Panc1 (cell line): ENCODE data around the gene GAN.

Experiments used
- POLR2AphosphoS5 ChIP-seq: IDR thresholded peaks from 2 replicates; pipeline ENCODE4 v1.6.1; 2012; ENCODE audit warnings: mild to moderate bottlenecking, low read depth, low read length, moderate library complexity
- SIN3A ChIP-seq: IDR thresholded peaks from 2 replicates; pipeline ENCODE4 v1.6.1; 2012; ENCODE audit warnings: low read depth, mild to moderate bottlenecking, low read length, moderate library complexity, borderline replicate concordance; ENCODE audit not compliant: insufficient read depth
- TCF7L2 ChIP-seq: IDR thresholded peaks from 2 replicates; pipeline ENCODE4 v1.6.1; 2011; ENCODE audit warnings: mild to moderate bottlenecking, low read depth, low read length, inconsistent platforms
- TF ChIP-seq, protein P1 (sequence below): fragments of 450-650 bp; IDR thresholded peaks from 2 replicates; pipeline ENCODE4 v1.5.1; 2017; ENCODE audit warnings: mild to moderate bottlenecking
- TF ChIP-seq, protein P2 (sequence below), 2 experiments: IDR thresholded peaks; 2 replicates each; pipeline ENCODE4 v1.6.1; 2011 to 2012; ENCODE audit warnings: low read depth in 2 of 2, control low read depth in 1 of 2, low read length in 1 of 2, mild to moderate bottlenecking in 1 of 2, moderate library complexity in 1 of 2; ENCODE audit not compliant: insufficient read depth in 1 of 2

GRCh38 chr16:81401035-81401950, 86.5 kb downstream of the GAN start:
- TF ChIP-seq, protein P1, sequence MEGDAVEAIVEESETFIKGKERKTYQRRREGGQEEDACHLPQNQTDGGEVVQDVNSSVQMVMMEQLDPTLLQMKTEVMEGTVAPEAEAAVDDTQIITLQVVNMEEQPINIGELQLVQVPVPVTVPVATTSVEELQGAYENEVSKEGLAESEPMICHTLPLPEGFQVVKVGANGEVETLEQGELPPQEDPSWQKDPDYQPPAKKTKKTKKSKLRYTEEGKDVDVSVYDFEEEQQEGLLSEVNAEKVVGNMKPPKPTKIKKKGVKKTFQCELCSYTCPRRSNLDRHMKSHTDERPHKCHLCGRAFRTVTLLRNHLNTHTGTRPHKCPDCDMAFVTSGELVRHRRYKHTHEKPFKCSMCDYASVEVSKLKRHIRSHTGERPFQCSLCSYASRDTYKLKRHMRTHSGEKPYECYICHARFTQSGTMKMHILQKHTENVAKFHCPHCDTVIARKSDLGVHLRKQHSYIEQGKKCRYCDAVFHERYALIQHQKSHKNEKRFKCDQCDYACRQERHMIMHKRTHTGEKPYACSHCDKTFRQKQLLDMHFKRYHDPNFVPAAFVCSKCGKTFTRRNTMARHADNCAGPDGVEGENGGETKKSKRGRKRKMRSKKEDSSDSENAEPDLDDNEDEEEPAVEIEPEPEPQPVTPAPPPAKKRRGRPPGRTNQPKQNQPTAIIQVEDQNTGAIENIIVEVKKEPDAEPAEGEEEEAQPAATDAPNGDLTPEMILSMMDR = no peak
- TF ChIP-seq POLR2AphosphoS5 (no peak), TCF7L2 (no peak), SIN3A (no peak)
- TF ChIP-seq, protein P2, sequence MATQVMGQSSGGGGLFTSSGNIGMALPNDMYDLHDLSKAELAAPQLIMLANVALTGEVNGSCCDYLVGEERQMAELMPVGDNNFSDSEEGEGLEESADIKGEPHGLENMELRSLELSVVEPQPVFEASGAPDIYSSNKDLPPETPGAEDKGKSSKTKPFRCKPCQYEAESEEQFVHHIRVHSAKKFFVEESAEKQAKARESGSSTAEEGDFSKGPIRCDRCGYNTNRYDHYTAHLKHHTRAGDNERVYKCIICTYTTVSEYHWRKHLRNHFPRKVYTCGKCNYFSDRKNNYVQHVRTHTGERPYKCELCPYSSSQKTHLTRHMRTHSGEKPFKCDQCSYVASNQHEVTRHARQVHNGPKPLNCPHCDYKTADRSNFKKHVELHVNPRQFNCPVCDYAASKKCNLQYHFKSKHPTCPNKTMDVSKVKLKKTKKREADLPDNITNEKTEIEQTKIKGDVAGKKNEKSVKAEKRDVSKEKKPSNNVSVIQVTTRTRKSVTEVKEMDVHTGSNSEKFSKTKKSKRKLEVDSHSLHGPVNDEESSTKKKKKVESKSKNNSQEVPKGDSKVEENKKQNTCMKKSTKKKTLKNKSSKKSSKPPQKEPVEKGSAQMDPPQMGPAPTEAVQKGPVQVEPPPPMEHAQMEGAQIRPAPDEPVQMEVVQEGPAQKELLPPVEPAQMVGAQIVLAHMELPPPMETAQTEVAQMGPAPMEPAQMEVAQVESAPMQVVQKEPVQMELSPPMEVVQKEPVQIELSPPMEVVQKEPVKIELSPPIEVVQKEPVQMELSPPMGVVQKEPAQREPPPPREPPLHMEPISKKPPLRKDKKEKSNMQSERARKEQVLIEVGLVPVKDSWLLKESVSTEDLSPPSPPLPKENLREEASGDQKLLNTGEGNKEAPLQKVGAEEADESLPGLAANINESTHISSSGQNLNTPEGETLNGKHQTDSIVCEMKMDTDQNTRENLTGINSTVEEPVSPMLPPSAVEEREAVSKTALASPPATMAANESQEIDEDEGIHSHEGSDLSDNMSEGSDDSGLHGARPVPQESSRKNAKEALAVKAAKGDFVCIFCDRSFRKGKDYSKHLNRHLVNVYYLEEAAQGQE (IDR thresholded peaks at IDR 0.05; ENCODE audit: insufficient read depth in 1 of 2, low read depth in 2 of 2, low read length in 1 of 2) = no peak
